ENCODE results near the gene MYL11. TPM values are rescaled to one million over a fixed set of nuclear protein-coding genes. Genes with fewer than 3 reads are reported as not detected.

Gene MYL11
- total RNA-seq, 1 donor from 2014 or later = 2.9 TPM

- DNase-seq (ENCODE audit: low spot score) = no peak
Measured at GRCh38 chr16:30418350-30419181, 44.0 kb downstream of the MYL11 start.

DNA sequence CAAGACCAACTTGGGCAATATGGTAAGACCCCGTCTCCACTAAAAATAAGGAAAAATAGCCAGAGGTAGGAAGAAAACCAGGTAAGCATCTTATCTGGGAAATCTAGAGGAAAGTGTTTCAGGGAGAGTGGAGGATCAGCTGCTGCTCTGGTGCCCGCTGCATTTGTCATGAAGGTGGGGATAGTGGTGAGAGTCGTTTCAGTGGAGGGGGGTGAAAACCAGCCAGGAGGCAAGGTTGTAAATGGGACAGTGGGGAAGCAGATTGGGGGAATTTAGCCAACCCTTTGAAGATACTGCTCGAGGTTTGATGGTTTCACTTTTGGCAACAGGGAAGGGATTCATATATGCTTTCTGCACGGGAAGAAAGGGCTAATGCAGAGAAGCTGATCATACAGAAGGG lies 46.4 kb downstream of the MYL11 start:
- no peak for DNase-seq (ENCODE audit: low spot score)

Other genes with a start within 250 kb of the MYL11 start
- gene CORO1A, start 191.2 kb upstream of the MYL11 start, total RNA-seq = 24.2 TPM
- 82.9 TPM for gene BOLA2B, start 181.1 kb upstream of the MYL11 start, total RNA-seq
- 36.4 TPM for gene SLX1A, start 180.9 kb upstream of the MYL11 start, total RNA-seq
- 28.3 TPM for gene SULT1A3, start 175.5 kb upstream of the MYL11 start, total RNA-seq
- gene NPIPB13, start 126.3 kb upstream of the MYL11 start, total RNA-seq = 48.8 TPM
- gene CD2BP2, start 19.5 kb upstream of the MYL11 start, total RNA-seq = 69.0 TPM
- gene TBC1D10B, start 4.3 kb upstream of the MYL11 start, total RNA-seq = 36.9 TPM
- 8.2 TPM for gene SEPTIN1, start 7.8 kb downstream of the MYL11 start, total RNA-seq
- 8.1 TPM for gene ZNF48, start 20.6 kb downstream of the MYL11 start, total RNA-seq
- gene ZNF771, start 32.8 kb downstream of the MYL11 start, total RNA-seq = 5.2 TPM
- 49.9 TPM for gene DCTPP1, start 55.2 kb downstream of the MYL11 start, total RNA-seq
- 36.2 TPM for gene SEPHS2, start 71.1 kb downstream of the MYL11 start, total RNA-seq
- 8.9 TPM for gene ITGAL, start 97.9 kb downstream of the MYL11 start, total RNA-seq
- gene ZNF768, start 151.8 kb downstream of the MYL11 start, total RNA-seq = 37.6 TPM
- gene ZNF747, start 160.1 kb downstream of the MYL11 start, total RNA-seq = 10.4 TPM
- 6.9 TPM for gene ZNF764, start 183.6 kb downstream of the MYL11 start, total RNA-seq
- 10.8 TPM for gene ZNF688, start 196.9 kb downstream of the MYL11 start, total RNA-seq
- gene ZNF785, start 210.9 kb downstream of the MYL11 start, total RNA-seq = 25.2 TPM
- 10.2 TPM for gene ZNF689, start 235.6 kb downstream of the MYL11 start, total RNA-seq

Data from ureter (tissue), 1 donor.